ENCODE measurements around the gene PDZD2.
A peak's percentile ranks its signal among the peaks of the same experiment; 100 is the strongest.

DNA sequence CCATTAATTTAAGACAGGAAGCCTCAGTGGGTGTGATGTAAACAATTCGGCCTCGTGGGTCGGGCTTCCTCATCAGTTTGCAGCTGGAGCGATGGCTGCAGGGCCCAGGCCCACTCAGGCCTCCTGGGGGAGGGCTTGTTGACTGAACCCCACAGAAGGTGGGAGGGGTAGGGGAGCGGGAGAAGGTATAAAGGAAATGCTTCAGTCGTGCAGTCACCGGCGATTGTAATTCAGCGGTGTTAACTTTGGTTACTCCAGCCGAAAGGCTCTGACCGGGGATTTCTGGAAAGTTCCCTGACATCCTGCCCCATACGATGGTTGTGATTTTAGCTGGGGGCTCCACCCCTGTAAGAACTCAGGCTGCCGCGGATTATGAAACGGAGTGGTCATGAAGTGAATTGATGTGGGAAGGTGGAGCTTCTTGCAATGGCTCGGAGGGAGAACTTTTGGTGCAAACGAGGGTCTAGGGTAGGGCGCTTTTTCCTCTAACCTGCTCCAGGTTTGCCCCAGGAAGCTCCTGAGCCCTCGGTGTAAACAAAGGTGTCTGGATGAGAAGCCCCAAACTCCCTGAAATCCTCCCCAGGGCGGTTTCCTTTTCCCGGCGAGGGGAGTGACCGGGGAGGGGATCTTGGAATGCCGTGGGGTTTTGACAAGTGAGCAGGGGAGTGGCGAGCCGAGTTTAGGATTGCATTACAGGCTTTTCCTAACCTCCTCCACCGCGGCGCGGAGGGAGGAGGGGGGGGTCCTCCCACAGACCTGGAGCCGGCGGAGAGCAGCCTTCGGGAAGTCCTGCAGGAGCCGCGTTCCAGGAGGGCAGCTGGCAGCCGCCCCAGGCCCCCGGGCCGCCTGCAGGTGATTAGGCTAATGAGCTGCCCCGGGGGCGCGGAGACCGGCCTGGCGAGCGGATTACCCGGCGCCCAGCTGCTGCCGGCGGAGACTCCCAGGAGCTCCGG, 215.5 kb downstream of the PDZD2 start:
- TF ChIP-seq, protein P1, sequence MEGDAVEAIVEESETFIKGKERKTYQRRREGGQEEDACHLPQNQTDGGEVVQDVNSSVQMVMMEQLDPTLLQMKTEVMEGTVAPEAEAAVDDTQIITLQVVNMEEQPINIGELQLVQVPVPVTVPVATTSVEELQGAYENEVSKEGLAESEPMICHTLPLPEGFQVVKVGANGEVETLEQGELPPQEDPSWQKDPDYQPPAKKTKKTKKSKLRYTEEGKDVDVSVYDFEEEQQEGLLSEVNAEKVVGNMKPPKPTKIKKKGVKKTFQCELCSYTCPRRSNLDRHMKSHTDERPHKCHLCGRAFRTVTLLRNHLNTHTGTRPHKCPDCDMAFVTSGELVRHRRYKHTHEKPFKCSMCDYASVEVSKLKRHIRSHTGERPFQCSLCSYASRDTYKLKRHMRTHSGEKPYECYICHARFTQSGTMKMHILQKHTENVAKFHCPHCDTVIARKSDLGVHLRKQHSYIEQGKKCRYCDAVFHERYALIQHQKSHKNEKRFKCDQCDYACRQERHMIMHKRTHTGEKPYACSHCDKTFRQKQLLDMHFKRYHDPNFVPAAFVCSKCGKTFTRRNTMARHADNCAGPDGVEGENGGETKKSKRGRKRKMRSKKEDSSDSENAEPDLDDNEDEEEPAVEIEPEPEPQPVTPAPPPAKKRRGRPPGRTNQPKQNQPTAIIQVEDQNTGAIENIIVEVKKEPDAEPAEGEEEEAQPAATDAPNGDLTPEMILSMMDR (IDR thresholded peaks at IDR 0.05) = no peak
- TF ChIP-seq EZH2phosphoT487 (IDR thresholded peaks at IDR 0.05) = peak; percentile 28

All from neural progenitor cell (in vitro differentiated cells).